LNCaP clone FGC (cell line): ENCODE data around the gene SCN8A.
"Not testable (repeated sequence)": the region's sequence is repeated elsewhere in the genome, so short reads cannot be mapped to it uniquely, and the experiment has no call there.

Experiments used
- DNase-seq: peaks from one replicate; pipeline ENCODE4 v3.0.0-alpha.2; 2011; ENCODE audit warnings: low read depth
- H3K4me3 ChIP-seq: 2 replicates; pipeline ENCODE4 v1.5.1; 2011; ENCODE audit warnings: mild to moderate bottlenecking, low read depth, low read length, control low read depth
- CTCF ChIP-seq: IDR thresholded peaks from 2 replicates; pipeline ENCODE4 v1.5.1; 2012; ENCODE audit warnings: mild to moderate bottlenecking; ENCODE audit not compliant: control insufficient read depth, insufficient read depth; ENCODE audit errors: extremely low read depth

Gene SCN8A

GRCh38 chr12:51598156-51598555, 7.1 kb downstream of the SCN8A start:
- no peak for TF ChIP-seq CTCF
- H3K4me3 ChIP-seq, result no peak overlapping the region
- DNase-seq, result no peak

- no peak overlapping the region for H3K4me3 ChIP-seq
- DNase-seq, result no peak
Observed at GRCh38 chr12:51600721-51601120, 9.7 kb downstream of the SCN8A start.

GRCh38 chr12:51601241-51601640, 10.2 kb downstream of the SCN8A start:
- no peak overlapping the region for H3K4me3 ChIP-seq
- no peak for DNase-seq
- TF ChIP-seq CTCF, result no peak

More at GRCh38 chr12:51600721-51601120, 9.7 kb downstream of the SCN8A start:
- no peak for TF ChIP-seq CTCF

- not testable (repeated sequence) for H3K4me3 ChIP-seq, DNase-seq
Observed at GRCh38 chr12:51605896-51606295, 14.9 kb downstream of the SCN8A start.

GRCh38 chr12:51607197-51607596, 16.2 kb downstream of the SCN8A start:
- not testable (repeated sequence) for H3K4me3 ChIP-seq, DNase-seq

GRCh38 chr12:51620448-51620847, 29.4 kb downstream of the SCN8A start:
- TF ChIP-seq CTCF, result no peak
- DNase-seq, result no peak
- no peak overlapping the region for H3K4me3 ChIP-seq

GRCh38 chr12:51621156-51621922, 30.3 kb downstream of the SCN8A start:
- H3K4me3 ChIP-seq, result no peak overlapping the region
- no peak for TF ChIP-seq CTCF
- DNase-seq, result peak; percentile 58

- TF ChIP-seq CTCF, result no peak
- H3K4me3 ChIP-seq, result no peak overlapping the region
- no peak for DNase-seq
Observed at GRCh38 chr12:51622564-51622963, 31.5 kb downstream of the SCN8A start.
